HEK293 (cell line): ENCODE measurements around the gene SH2D4B.

Experiments used
- CTCF ChIA-PET: fragments of 350-600 bp; formaldehyde crosslinking; extraction: SDS; loops from one replicate; lab custom pipeline; 2021; ENCODE audit warnings: antibody characterized with exemption; lab: Yijun Ruan, JAX
- POLR2A ChIA-PET: fragments of 300-600 bp; formaldehyde crosslinking; extraction: SDS; loops from one replicate; lab custom pipeline; 2020; ENCODE audit warnings: antibody characterized with exemption, inconsistent platforms; lab: Yijun Ruan, JAX
- H3K27ac ChIP-seq: fragments of 200-500 bp; sonication (Bioruptor generic); 2 replicates; pipeline ENCODE4 v1.5.1; 2014; ENCODE audit warnings: low read depth, low read length, control low read depth, inconsistent platforms; ENCODE audit errors: extremely low read depth
- H3K36me3 ChIP-seq, 2 experiments: fragments of 200-500 bp in 1 of 2; sonication (Bioruptor generic) in 1 of 2; 1 replicate in 1 of 2; 2 replicates in 1 of 2; pipeline ENCODE4 v1.5.1; 2014 to 2017; ENCODE audit warnings: inconsistent platforms in 2 of 2, low read length in 2 of 2; ENCODE audit not compliant: control insufficient read depth in 2 of 2, insufficient read depth in 1 of 2
- H3K4me1 ChIP-seq: fragments of 200-500 bp; sonication (Bioruptor generic); 2 replicates; pipeline ENCODE4 v1.5.1; 2014; ENCODE audit warnings: mild to moderate bottlenecking, low read length, inconsistent platforms; ENCODE audit not compliant: control insufficient read depth, insufficient read depth
- H3K4me3 ChIP-seq: 2 replicates; pipeline ENCODE4 v1.5.1; 2011; ENCODE audit warnings: low read depth, mild to moderate bottlenecking, control low read depth, low read length, moderate library complexity
- H3K9me3 ChIP-seq: fragments of 200-500 bp; sonication (Bioruptor generic); 2 replicates; pipeline ENCODE4 v1.5.1; 2014; ENCODE audit warnings: low read depth, low read length, inconsistent platforms; ENCODE audit not compliant: control insufficient read depth, insufficient read depth
- GLIS1 ChIP-seq: fragments of 450-650 bp; formaldehyde crosslinking; IDR thresholded peaks from 2 replicates; pipeline ENCODE4 v1.5.1; 2016; ENCODE audit warnings: missing biosample characterization, missing genetic modification characterization
- GLIS2 ChIP-seq: fragments of 450-650 bp; formaldehyde crosslinking; IDR thresholded peaks from 2 replicates; pipeline ENCODE4 v1.5.1; 2016; ENCODE audit warnings: missing biosample characterization, missing genetic modification characterization
- IKZF3 ChIP-seq: fragments of 450-650 bp; IDR thresholded peaks from 2 replicates; pipeline ENCODE4 v1.5.0; 2018; ENCODE audit warnings: missing biosample characterization, mild to moderate bottlenecking, missing genetic modification characterization, moderate library complexity
- KLF1 ChIP-seq: fragments of 450-650 bp; formaldehyde crosslinking; IDR thresholded peaks from 2 replicates; pipeline ENCODE4 v1.5.1; 2016; ENCODE audit warnings: missing biosample characterization, missing genetic modification characterization
- OSR2 ChIP-seq: fragments of 450-650 bp; formaldehyde crosslinking; IDR thresholded peaks from 2 replicates; pipeline ENCODE4 v1.5.1; 2016; ENCODE audit warnings: missing biosample characterization, missing genetic modification characterization
- RBAK ChIP-seq: fragments of 450-650 bp; formaldehyde crosslinking; IDR thresholded peaks from 2 replicates; pipeline ENCODE4 v1.5.1; 2016; ENCODE audit warnings: missing biosample characterization, missing genetic modification characterization
- SP2 ChIP-seq: fragments of 450-650 bp; formaldehyde crosslinking; IDR thresholded peaks from 2 replicates; pipeline ENCODE4 v1.5.1; 2016; ENCODE audit warnings: missing biosample characterization, missing genetic modification characterization
- TRIM28 ChIP-seq: IDR thresholded peaks from 2 replicates; pipeline ENCODE4 v1.6.1; 2011; ENCODE audit warnings: low read length, control low read depth, borderline replicate concordance
- ZBTB1 ChIP-seq: fragments of 450-650 bp; formaldehyde crosslinking; IDR thresholded peaks from 2 replicates; pipeline ENCODE4 v1.5.1; 2016; ENCODE audit warnings: missing biosample characterization, missing genetic modification characterization
- ZBTB17 ChIP-seq: fragments of 450-650 bp; formaldehyde crosslinking; IDR thresholded peaks from 2 replicates; pipeline ENCODE4 v1.5.1; 2016; ENCODE audit warnings: missing biosample characterization, missing genetic modification characterization
- ZFP3 ChIP-seq: fragments of 450-650 bp; formaldehyde crosslinking; IDR thresholded peaks from 2 replicates; pipeline ENCODE4 v1.5.1; 2016; ENCODE audit warnings: low read depth, missing biosample characterization, missing genetic modification characterization
- ZNF10 ChIP-seq: fragments of 450-650 bp; formaldehyde crosslinking; IDR thresholded peaks from 2 replicates; pipeline ENCODE4 v1.5.1; 2017; ENCODE audit warnings: missing biosample characterization, missing genetic modification characterization
- ZNF169 ChIP-seq: fragments of 450-650 bp; formaldehyde crosslinking; IDR thresholded peaks from 2 replicates; pipeline ENCODE4 v1.5.1; 2016; ENCODE audit warnings: missing biosample characterization, missing genetic modification characterization
- ZNF24 ChIP-seq: fragments of 450-650 bp; formaldehyde crosslinking; IDR thresholded peaks from 2 replicates; pipeline ENCODE4 v1.5.1; 2016; ENCODE audit warnings: missing biosample characterization, missing genetic modification characterization
- ZNF266 ChIP-seq: fragments of 450-650 bp; formaldehyde crosslinking; IDR thresholded peaks from 2 replicates; pipeline ENCODE4 v1.5.1; 2016; ENCODE audit warnings: missing biosample characterization, missing genetic modification characterization, low read depth
- ZNF311 ChIP-seq: fragments of 450-650 bp; formaldehyde crosslinking; IDR thresholded peaks from 2 replicates; pipeline ENCODE4 v1.5.1; 2017; ENCODE audit warnings: missing biosample characterization, missing genetic modification characterization, borderline replicate concordance
- ZNF391 ChIP-seq: fragments of 450-650 bp; formaldehyde crosslinking; IDR thresholded peaks from 2 replicates; pipeline ENCODE4 v1.5.1; 2016; ENCODE audit warnings: low read depth, missing biosample characterization, missing genetic modification characterization, borderline replicate concordance
- ZNF404 ChIP-seq: fragments of 450-650 bp; formaldehyde crosslinking; IDR thresholded peaks from 2 replicates; pipeline ENCODE4 v1.5.1; 2017; ENCODE audit warnings: missing biosample characterization, missing genetic modification characterization
- ZNF433 ChIP-seq: fragments of 450-650 bp; formaldehyde crosslinking; IDR thresholded peaks from 2 replicates; pipeline ENCODE4 v1.5.1; 2016; ENCODE audit warnings: missing biosample characterization, missing genetic modification characterization, low read depth
- ZNF510 ChIP-seq: fragments of 450-650 bp; formaldehyde crosslinking; IDR thresholded peaks from 2 replicates; pipeline ENCODE4 v1.5.1; 2018; ENCODE audit warnings: mild to moderate bottlenecking, missing genetic modification characterization, missing biosample characterization; ENCODE audit not compliant: insufficient replicate concordance
- ZNF670 ChIP-seq: fragments of 450-650 bp; formaldehyde crosslinking; IDR thresholded peaks from 2 replicates; pipeline ENCODE4 v1.5.1; 2016; ENCODE audit warnings: missing biosample characterization, missing genetic modification characterization, low read depth
- ZNF776 ChIP-seq: fragments of 450-650 bp; formaldehyde crosslinking; IDR thresholded peaks from 2 replicates; pipeline ENCODE4 v1.5.0; 2017; ENCODE audit warnings: missing biosample characterization, missing genetic modification characterization, borderline replicate concordance
- TF ChIP-seq, protein P1 (sequence below): IDR thresholded peaks from 2 replicates; pipeline ENCODE4 v1.6.1; 2011; ENCODE audit warnings: mild to moderate bottlenecking, low read depth, low read length, borderline replicate concordance
- TF ChIP-seq, protein P2 (sequence below): fragments of 450-650 bp; formaldehyde crosslinking; IDR thresholded peaks from 2 replicates; pipeline ENCODE4 v1.5.1; 2016; ENCODE audit warnings: missing biosample characterization, missing genetic modification characterization
- TF ChIP-seq, protein P3 (sequence below): fragments of 450-650 bp; IDR thresholded peaks from 2 replicates; pipeline ENCODE4 v1.5.1; 2018; ENCODE audit warnings: missing biosample characterization, missing genetic modification characterization
- TF ChIP-seq, protein P4 (sequence below): fragments of 450-650 bp; formaldehyde crosslinking; IDR thresholded peaks from 2 replicates; pipeline ENCODE4 v1.5.1; 2016; ENCODE audit warnings: missing biosample characterization, missing genetic modification characterization

The SH2D4B gene

DNA sequence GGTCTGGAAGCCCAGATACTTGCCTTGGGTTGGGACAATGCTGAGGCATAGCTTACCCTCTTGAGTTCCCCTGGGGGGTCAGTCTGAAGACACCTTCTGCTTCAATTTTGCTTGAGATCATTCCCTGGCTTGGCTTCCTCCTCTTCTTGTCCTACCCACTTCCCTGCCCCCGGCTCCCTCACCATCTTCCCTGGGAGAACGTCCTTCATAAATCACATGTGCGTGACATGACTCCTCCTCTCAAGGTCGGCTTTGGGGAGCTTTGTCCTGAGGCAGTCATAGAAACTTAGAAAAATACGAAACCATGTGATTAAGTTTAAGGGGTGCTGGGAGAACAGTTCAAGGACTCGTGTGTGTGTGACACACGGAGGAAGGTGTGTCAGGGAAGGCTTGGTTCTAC is 122.6 kb downstream of the SH2D4B start (continued):
- TF ChIP-seq, protein P1, sequence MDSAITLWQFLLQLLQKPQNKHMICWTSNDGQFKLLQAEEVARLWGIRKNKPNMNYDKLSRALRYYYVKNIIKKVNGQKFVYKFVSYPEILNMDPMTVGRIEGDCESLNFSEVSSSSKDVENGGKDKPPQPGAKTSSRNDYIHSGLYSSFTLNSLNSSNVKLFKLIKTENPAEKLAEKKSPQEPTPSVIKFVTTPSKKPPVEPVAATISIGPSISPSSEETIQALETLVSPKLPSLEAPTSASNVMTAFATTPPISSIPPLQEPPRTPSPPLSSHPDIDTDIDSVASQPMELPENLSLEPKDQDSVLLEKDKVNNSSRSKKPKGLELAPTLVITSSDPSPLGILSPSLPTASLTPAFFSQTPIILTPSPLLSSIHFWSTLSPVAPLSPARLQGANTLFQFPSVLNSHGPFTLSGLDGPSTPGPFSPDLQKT: no peak
- TF ChIP-seq, protein P2, sequence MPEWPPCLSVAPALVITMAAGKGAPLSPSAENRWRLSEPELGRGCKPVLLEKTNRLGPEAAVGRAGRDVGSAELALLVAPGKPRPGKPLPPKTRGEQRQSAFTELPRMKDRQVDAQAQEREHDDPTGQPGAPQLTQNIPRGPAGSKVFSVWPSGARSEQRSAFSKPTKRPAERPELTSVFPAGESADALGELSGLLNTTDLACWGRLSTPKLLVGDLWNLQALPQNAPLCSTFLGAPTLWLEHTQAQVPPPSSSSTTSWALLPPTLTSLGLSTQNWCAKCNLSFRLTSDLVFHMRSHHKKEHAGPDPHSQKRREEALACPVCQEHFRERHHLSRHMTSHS: no peak

DNA sequence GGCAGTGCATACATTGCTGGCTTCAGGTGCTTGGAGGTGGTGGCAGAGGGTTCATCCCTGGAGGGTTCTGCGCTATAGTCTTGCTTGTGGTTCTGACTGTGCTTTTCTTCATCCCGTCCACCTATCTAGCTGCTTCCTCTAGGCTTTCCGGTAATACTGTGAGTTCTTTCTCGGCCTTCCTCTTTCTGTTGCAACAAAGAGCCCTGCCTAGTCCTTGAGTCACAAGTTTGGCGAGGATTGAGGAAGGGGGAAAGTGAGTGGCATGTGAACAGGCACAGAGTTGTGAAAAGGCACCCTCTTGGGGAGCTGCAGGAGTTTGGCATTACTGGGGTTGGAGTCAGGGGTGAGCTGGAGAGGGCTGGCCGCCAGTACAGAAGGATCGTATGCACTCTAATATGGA is 123.0 kb downstream of the SH2D4B start:
- ChIA-PET CTCF (interaction anchor here (1.4 to 5.4 kb wide), 8 partner anchors 8 to 264 kb away, joined by 5 to 60 read pairs (median 40); no protein-coding TSS in a partner anchor), POLR2A (no interaction called here)
- Histone ChIP-seq H3K27ac (no peak overlapping the region), H3K4me1 (no peaks in the 10 kb centered on the region), H3K4me3 (no peak overlapping the region), H3K9me3 (no peaks in the 10 kb centered on the region), H3K36me3 (no peaks in the 10 kb centered on the region)
- no peak for TF ChIP-seq SP2 (tag by site-specific recombination)
- no peak for TF ChIP-seq ZNF391 (tag by site-specific recombination)
- TF ChIP-seq RBAK (tag by site-specific recombination): no peak
- TF ChIP-seq OSR2 (tag by site-specific recombination): no peak

DNA sequence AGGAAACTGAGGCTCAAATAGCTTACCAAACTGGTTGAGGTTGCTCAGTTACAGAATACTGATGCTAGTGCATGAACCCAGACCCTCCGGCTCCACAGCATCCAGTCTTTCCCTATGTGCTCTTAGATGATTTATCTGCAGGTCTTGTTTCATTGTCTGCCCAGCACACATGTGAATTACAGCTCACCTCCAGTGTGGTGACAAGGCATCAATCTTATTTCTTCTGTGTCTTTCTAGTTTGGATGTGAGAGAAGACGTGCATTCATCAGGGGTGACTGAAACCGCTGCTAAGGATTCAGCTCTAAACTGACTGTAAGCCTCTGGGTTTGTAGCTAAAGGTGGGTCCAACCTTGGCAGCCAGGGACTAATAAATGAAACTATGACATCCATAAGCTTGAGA is 123.8 kb downstream of the SH2D4B start:
- TF ChIP-seq ZNF433 (tag by site-specific recombination) (no peak), ZNF266 (tag by site-specific recombination) (no peak), ZNF776 (tag by site-specific recombination) (no peak), ZNF10 (tag by site-specific recombination) (no peak), ZNF24 (no peak), ZNF670 (tag by site-specific recombination) (no peak), ZNF404 (no peak), ZFP3 (tag by site-specific recombination) (no peak), KLF1 (tag by site-specific recombination) (no peak)
- TF ChIP-seq, protein P3, sequence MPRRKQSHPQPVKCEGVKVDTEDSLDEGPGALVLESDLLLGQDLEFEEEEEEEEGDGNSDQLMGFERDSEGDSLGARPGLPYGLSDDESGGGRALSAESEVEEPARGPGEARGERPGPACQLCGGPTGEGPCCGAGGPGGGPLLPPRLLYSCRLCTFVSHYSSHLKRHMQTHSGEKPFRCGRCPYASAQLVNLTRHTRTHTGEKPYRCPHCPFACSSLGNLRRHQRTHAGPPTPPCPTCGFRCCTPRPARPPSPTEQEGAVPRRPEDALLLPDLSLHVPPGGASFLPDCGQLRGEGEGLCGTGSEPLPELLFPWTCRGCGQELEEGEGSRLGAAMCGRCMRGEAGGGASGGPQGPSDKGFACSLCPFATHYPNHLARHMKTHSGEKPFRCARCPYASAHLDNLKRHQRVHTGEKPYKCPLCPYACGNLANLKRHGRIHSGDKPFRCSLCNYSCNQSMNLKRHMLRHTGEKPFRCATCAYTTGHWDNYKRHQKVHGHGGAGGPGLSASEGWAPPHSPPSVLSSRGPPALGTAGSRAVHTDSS (tag by site-specific recombination): no peak
- no peaks in the 10 kb centered on the region for H3K36me3 ChIP-seq
- H3K27ac ChIP-seq: no peak overlapping the region
- H3K4me3 ChIP-seq: no peak overlapping the region
- ChIA-PET CTCF (interaction anchor here (0.7 to 5.4 kb wide), 18 partner anchors 9 to 1784 kb away, joined by 3 to 60 read pairs (median 10); no protein-coding TSS in a partner anchor), POLR2A (no interaction called here)
- H3K4me1 ChIP-seq: no peaks in the 10 kb centered on the region
- H3K9me3 ChIP-seq: no peaks in the 10 kb centered on the region

DNA sequence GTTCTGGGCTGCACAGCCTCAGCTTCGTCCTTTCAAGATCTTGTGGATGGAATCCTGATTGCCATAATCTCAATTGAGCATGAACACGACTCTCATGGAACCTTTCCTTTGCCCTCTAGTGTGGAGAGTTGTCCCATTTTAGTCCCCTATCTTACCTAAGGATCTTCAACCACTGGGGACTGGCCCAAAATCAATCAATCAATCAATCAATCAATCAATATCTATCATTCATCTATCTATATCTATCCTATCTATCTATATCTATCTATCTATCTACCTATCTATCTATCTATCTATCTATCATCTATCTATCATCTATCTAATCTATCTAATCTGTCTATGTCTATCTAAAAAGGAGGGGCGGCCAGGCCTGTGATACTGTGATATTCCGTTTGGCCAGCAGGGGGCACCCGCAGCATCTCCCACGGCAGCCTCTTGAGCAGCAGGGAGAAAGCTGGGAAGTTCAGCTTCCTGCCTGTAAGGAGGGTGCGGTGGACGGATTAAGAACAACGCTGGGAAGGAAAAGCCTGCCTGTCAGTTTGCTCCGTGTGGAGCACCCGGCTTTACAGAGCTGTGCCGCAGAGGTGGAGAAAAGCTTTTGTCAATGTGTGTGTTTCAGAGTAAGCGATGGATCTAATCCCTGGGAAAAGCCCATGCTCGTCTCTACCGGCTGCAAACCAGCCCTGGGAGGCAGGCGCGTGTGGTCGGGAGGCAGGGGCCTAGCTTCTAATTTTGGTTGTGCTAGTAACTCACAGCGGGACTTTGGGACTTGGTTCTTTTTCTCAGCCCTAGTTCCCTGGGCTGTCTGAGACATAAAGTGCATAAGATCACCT is 124.9 kb downstream of the SH2D4B start:
- POLR2A ChIA-PET: no interaction called here
- no peaks in the 10 kb centered on the region for H3K36me3 ChIP-seq
- TF ChIP-seq ZNF169 (no peak), GLIS2 (tag by site-specific recombination) (0 out of 2 replicates have a peak, but pooled peaks have one; percentile 23), ZBTB1 (tag by site-specific recombination) (no peak), ZBTB17 (peak; percentile 64; the same call in 1 of the 2 replicates), GLIS1 (peak; percentile 26; the same call in 1 of the 2 replicates), ZNF311 (tag by site-specific recombination) (no peak), TRIM28 (0 out of 2 replicates have a peak, but pooled peaks have one; percentile 31), IKZF3 (tag by site-specific recombination) (peak; percentile 89), ZNF510 (tag by site-specific recombination) (no peak)
- TF ChIP-seq, protein P4, sequence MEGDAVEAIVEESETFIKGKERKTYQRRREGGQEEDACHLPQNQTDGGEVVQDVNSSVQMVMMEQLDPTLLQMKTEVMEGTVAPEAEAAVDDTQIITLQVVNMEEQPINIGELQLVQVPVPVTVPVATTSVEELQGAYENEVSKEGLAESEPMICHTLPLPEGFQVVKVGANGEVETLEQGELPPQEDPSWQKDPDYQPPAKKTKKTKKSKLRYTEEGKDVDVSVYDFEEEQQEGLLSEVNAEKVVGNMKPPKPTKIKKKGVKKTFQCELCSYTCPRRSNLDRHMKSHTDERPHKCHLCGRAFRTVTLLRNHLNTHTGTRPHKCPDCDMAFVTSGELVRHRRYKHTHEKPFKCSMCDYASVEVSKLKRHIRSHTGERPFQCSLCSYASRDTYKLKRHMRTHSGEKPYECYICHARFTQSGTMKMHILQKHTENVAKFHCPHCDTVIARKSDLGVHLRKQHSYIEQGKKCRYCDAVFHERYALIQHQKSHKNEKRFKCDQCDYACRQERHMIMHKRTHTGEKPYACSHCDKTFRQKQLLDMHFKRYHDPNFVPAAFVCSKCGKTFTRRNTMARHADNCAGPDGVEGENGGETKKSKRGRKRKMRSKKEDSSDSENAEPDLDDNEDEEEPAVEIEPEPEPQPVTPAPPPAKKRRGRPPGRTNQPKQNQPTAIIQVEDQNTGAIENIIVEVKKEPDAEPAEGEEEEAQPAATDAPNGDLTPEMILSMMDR (tag by site-specific recombination): peak; percentile 80

More for the DNA sequence above, 124.9 kb downstream of the SH2D4B start:
- CTCF ChIA-PET: interaction anchor here (0.6 to 5.4 kb wide), 55 partner anchors 10 to 1176 kb away, joined by 3 to 60 read pairs (median 5); no protein-coding TSS in a partner anchor
- H3K4me1 ChIP-seq: no peaks in the 10 kb centered on the region
- H3K9me3 ChIP-seq: no peaks in the 10 kb centered on the region
- H3K27ac ChIP-seq: no peak overlapping the region
- H3K4me3 ChIP-seq: no peak overlapping the region
